K562 (cell line): ENCODE data around the gene ZNF672. TPM values are rescaled to one million over a fixed set of nuclear protein-coding genes. Genes with fewer than 3 reads are reported as not detected.

Experiments used
- ATAC-seq: fragments of 200-7000 bp; cut with Tn5 transposase; 3 replicates; pipeline ENCODE4 v1.9.1; 2020; ENCODE audit warnings: moderate library complexity
- BruUV-seq: library from RNA; stranded (reverse); fragments of 400-500 nt; replicated peaks from 2 replicates; lab custom pipeline; 2021; lab: Mats Ljungman, UMichigan
- CTCF ChIA-PET: fragments of 300-600 bp; formaldehyde crosslinking; extraction: SDS; loops from one replicate; lab custom pipeline; 2021; ENCODE audit warnings: low intra/inter-chr PET ratio; lab: Yijun Ruan, JAX
- POLR2A ChIA-PET: fragments of 300-600, 350-650 bp; sonication (Branson Sonifier 250); formaldehyde crosslinking; extraction: SDS; loops from one replicate; lab custom pipeline; 2021; ENCODE audit warnings: antibody characterized with exemption, inconsistent platforms; lab: Yijun Ruan, JAX
- DNase-seq, 4 experiments: peaks; one replicate each; pipeline versions ENCODE4 v3.0.0 to v3.0.0-alpha.2; 2011 to 2018; ENCODE audit warnings: low spot score in 3 of 4, mixed read lengths in 3 of 4; ENCODE audit errors: extremely low read depth in 1 of 4
- FAIRE-seq: peaks from 2 replicates; lab custom pipeline; 2011; peaks lifted over from hg19 to GRCh38; lab: Jason Lieb, UNC
- H2AFZ ChIP-seq: 2 replicates; pipeline ENCODE4 v1.6.0; 2011; ENCODE audit warnings: low read depth, low read length, control low read depth, inconsistent platforms
- H3K27ac ChIP-seq: fragments of 200-600 bp; 3 replicates; pipeline ENCODE4 v1.8.0; 2011; ENCODE audit warnings: low read depth, mild to moderate bottlenecking, control low read depth, inconsistent platforms, low read length, moderate library complexity, mixed read lengths; ENCODE audit errors: extremely low read depth
- H3K27me3 ChIP-seq, 2 experiments: fragments of 300-600 bp in 1 of 2; 2 replicates in 1 of 2; 3 replicates in 1 of 2; pipeline versions ENCODE4 v1.6.0 to v1.8.0; 2011; ENCODE audit warnings: inconsistent platforms in 2 of 2, low read length in 2 of 2, mild to moderate bottlenecking in 1 of 2, mixed read lengths in 1 of 2, moderate library complexity in 1 of 2; ENCODE audit not compliant: control insufficient read depth in 2 of 2, insufficient read depth in 2 of 2
- H3K36me3 ChIP-seq: fragments of 300-600 bp; 3 replicates; pipeline ENCODE4 v1.8.0; 2011; ENCODE audit warnings: mild to moderate bottlenecking, low read length, inconsistent platforms; ENCODE audit not compliant: control insufficient read depth, insufficient read depth
- H3K4me1 ChIP-seq, 2 experiments: fragments of 200-600 bp in 1 of 2; replicated peaks in 1 of 2; 2 replicates in 1 of 2; 3 replicates in 1 of 2; pipeline versions ENCODE4 v1.5.1 to v1.8.0; 2011; ENCODE audit warnings: inconsistent platforms in 2 of 2, low read length in 2 of 2, mild to moderate bottlenecking in 1 of 2, mixed read lengths in 1 of 2, moderate library complexity in 1 of 2; ENCODE audit not compliant: control insufficient read depth in 2 of 2, insufficient read depth in 2 of 2
- H3K4me2 ChIP-seq: 2 replicates; pipeline ENCODE4 v1.6.1; 2011; ENCODE audit warnings: low read length, control low read depth, inconsistent platforms, mixed read lengths; ENCODE audit not compliant: insufficient read depth
- H3K4me3 ChIP-seq: fragments of 200-600 bp; sonication (generic), shearing (Covaris generic); 2 replicates; pipeline ENCODE4 v1.5.1; 2016; ENCODE audit warnings: control low read depth, inconsistent platforms
- H3K79me2 ChIP-seq: fragments of 200-600 bp; 3 replicates; pipeline ENCODE4 v1.8.0; 2011; ENCODE audit warnings: low read length, inconsistent platforms; ENCODE audit not compliant: control insufficient read depth, insufficient read depth
- H3K9ac ChIP-seq, 2 experiments: 2 replicates each; pipeline versions ENCODE4 v1.6.0 to v1.6.1; 2011; ENCODE audit warnings: low read depth in 2 of 2, low read length in 2 of 2, control low read depth in 1 of 2, inconsistent platforms in 1 of 2, mild to moderate bottlenecking in 1 of 2, mixed read lengths in 1 of 2; ENCODE audit not compliant: insufficient read depth in 1 of 2
- H3K9me1 ChIP-seq: one replicate; pipeline ENCODE4 v1.6.0; 2011; ENCODE audit warnings: inconsistent platforms, mild to moderate bottlenecking, low read length, moderate library complexity; ENCODE audit not compliant: control insufficient read depth, insufficient read depth
- H3K9me3 ChIP-seq: replicated peaks from 2 replicates; pipeline ENCODE4 v1.5.1; 2011; ENCODE audit warnings: low read depth, low read length, inconsistent platforms; ENCODE audit not compliant: control insufficient read depth, insufficient read depth
- H4K20me1 ChIP-seq: replicated peaks from 2 replicates; pipeline ENCODE4 v1.6.1; 2011; ENCODE audit warnings: low read length, inconsistent platforms, mixed read lengths; ENCODE audit not compliant: control insufficient read depth, insufficient read depth
- ADNP ChIP-seq: fragments of 200-800 bp; sonication (Bioruptor generic); IDR thresholded peaks from 2 replicates; pipeline ENCODE4 v1.6.1; 2016; ENCODE audit warnings: missing genetic modification characterization, missing compliant biosample characterization
- BCL6 ChIP-seq: fragments of 250-450 bp; sonication (Bioruptor Pico); IDR thresholded peaks from 2 replicates; pipeline ENCODE4 v1.4.0; 2020
- C11orf30 ChIP-seq: fragments of 450-650 bp; IDR thresholded peaks from 2 replicates; pipeline ENCODE4 v1.6.1; 2016; ENCODE audit warnings: low read depth, mild to moderate bottlenecking
- CBX3 ChIP-seq, 2 experiments: IDR thresholded peaks; 1 replicate in 1 of 2; 2 replicates in 1 of 2; pipeline ENCODE4 v1.6.1; 2012; ENCODE audit warnings: inconsistent platforms in 2 of 2, low read length in 2 of 2, borderline replicate concordance in 1 of 2, control low read depth in 1 of 2
- CCNT2 ChIP-seq: IDR thresholded peaks from 2 replicates; pipeline ENCODE4 v1.6.1; 2011; ENCODE audit warnings: borderline replicate concordance, low read depth, mild to moderate bottlenecking, moderate library complexity, mixed read lengths, low read length; ENCODE audit not compliant: insufficient read length; ENCODE audit errors: extremely low read depth
- KLF6 ChIP-seq: fragments of 250-450 bp; sonication (Bioruptor Pico); IDR thresholded peaks from 2 replicates; pipeline ENCODE4 v1.4.0; 2020; ENCODE audit warnings: mild to moderate bottlenecking, moderate library complexity, borderline replicate concordance
- MCM2 ChIP-seq: fragments of 450-650 bp; IDR thresholded peaks from 2 replicates; pipeline ENCODE4 v1.6.1; 2017; ENCODE audit warnings: low read depth, mild to moderate bottlenecking
- NFATC3 ChIP-seq: fragments of 450-650 bp; IDR thresholded peaks from 2 replicates; pipeline ENCODE4 v1.6.1; 2017; ENCODE audit warnings: mild to moderate bottlenecking
- POLR2H ChIP-seq: IDR thresholded peaks from 2 replicates; pipeline ENCODE4 v1.6.1; 2016; ENCODE audit warnings: missing genetic modification characterization, low read depth, mild to moderate bottlenecking, control low read depth, missing compliant biosample characterization, moderate library complexity
- RNF2 ChIP-seq: sonication (generic); IDR thresholded peaks from 2 replicates; pipeline ENCODE4 v1.6.1; 2016
- STAT5A ChIP-seq: IDR thresholded peaks from 2 replicates; pipeline ENCODE4 v1.6.1; 2012; ENCODE audit warnings: low read length, inconsistent platforms, borderline replicate concordance
- WGBS: fragments of 100-300 bp; shearing (Covaris generic); methylation state at CpG from one replicate; pipeline ENCODE4 v1.1.6; 2016; ENCODE audit warnings: low coverage, mixed read lengths; ENCODE audit not compliant: insufficient coverage; ENCODE audit errors: missing lambda C conversion rate; 5-methylcytosine and 5-hydroxymethylcytosine counted together
- in situ Hi-C: fragments of 300-500 bp; cut with MboI; formaldehyde crosslinking; loops from 4 replicates; pipeline ENCODE4 v1.15.0; 2018; ENCODE audit warnings: inconsistent platforms, mixed read lengths
- intact Hi-C: fragments of 100-400 bp; cut with micrococcal nuclease; formaldehyde crosslinking; loops from 2 replicates; pipeline ENCODE4 v1.14.2; 2022
- polyA plus RNA-seq, 8 experiments: library from polyadenylated mRNA; depleted of rRNA in 4 of 8; stranded (reverse) in 5 of 8; unstranded in 3 of 8; fragments of >200 nt; fragmentation: Nextera tagmentation in 2 of 8; fragmentation: Illumina TruSeq in 1 of 8; extraction: Ambion mirVana in 2 of 8; extraction: Trizol in 1 of 8; gene quantifications; 2 replicates each; pipeline versions ENCODE4 v1.2.1 to v1.2.3, GENCODE V29; 2011 to 2014; ENCODE audit warnings: inconsistent platforms in 1 of 8, missing spikeins in 1 of 8
- total RNA-seq, 7 experiments: library from RNA; depleted of rRNA in 6 of 7; stranded (reverse); fragments of >200 nt in 6 of 7; fragmentation: Illumina TruSeq in 2 of 7; extraction: Trizol in 2 of 7; gene quantifications; 2 replicates each; pipeline versions ENCODE4 v1.2.1 to v1.2.3, GENCODE V29; 2011 to 2021; ENCODE audit warnings: low replicate concordance in 1 of 7
- TF ChIP-seq, protein P1 (sequence below): IDR thresholded peaks from 2 replicates; pipeline ENCODE4 v1.6.1; 2011; ENCODE audit not compliant: insufficient read length; ENCODE audit errors: extremely low read depth

Gene ZNF672
- total and polyA plus RNA-seq, 9 of the 15 experiments (the other 6 are each of a cell fraction or from before 2014, with no cell fraction given), result 1.9 to 57.9 (median 24.1) TPM

DNA sequence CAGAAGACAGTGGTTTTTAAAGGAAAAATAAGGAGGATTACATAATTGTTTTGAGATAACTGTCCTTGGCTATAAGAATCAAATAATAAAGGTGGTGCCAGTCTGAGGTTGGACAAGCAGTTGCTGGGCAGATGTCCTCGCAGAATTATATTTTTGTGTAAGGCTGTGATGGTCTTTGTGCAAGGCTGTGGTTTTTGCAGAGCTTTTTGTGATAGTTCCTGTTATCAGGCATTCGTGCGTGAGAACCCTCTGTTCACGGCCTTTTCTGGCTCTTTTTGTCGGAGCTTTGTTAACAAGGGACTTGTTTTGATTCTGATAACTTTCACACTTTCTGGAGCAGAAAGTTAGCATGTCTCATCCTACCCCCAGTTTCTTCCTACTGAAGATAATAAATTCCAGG, 45.7 kb upstream of the ZNF672 start:
- Histone ChIP-seq H4K20me1 (no peaks in the 10 kb centered on the region), H3K36me3 (no peaks in the 10 kb centered on the region), H3K9me1 (no peaks in the 10 kb centered on the region), H3K4me1 (no peaks in the 10 kb centered on the region), H3K4me2 (no peak overlapping the region), H3K27ac (no peak overlapping the region), H3K9me3 (no peaks in the 10 kb centered on the region), H3K27me3 (no peaks in the 10 kb centered on the region; a peak in 1 of 5 replicates), H2AFZ (no peak overlapping the region), H3K79me2 (no peaks in the 10 kb centered on the region), H3K4me3 (no peak overlapping the region), H3K9ac (no peak overlapping the region)
- DNase-seq (no peak), ATAC-seq (no peak), FAIRE-seq (no peak)
- WGBS, result 2% methylated on average over 5 of the region's 5 CpGs
- intact Hi-C loops, result no loop called here
- CTCF ChIA-PET, result no interaction called here
- in situ Hi-C loops, result no loop called here
- BruUV-seq, result no TSS peak
- TF ChIP-seq BCL6 (no peak), C11orf30 (no peak), MCM2 (no peak), STAT5A (no peak)
- POLR2A ChIA-PET, result no interaction called here

DNA sequence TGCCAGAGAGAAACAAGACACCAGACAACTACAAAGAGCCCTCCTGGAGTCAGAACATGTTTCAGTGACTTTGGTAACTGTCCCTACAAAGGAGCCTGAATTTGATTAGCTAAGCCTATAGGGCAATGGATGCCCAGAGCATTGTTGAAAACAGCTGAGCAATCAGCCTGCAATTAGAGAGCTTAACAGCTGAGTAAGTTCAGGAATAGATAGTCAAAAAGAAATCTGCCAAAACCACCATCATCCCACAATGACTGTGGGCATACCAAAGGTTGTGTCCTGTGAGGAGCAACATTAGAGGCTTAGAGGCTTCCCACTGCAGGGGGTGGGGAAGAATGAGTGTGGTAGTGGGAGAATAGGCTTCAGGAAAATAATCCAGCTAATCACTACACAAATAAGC, 44.4 kb upstream of the ZNF672 start:
- Histone ChIP-seq H3K27me3 (no peaks in the 10 kb centered on the region; a peak in 1 of 5 replicates), H3K4me2 (no peak overlapping the region), H2AFZ (no peak overlapping the region), H3K27ac (no peak overlapping the region), H3K4me1 (no peaks in the 10 kb centered on the region), H3K4me3 (no peak overlapping the region), H3K9me1 (no peaks in the 10 kb centered on the region), H3K9me3 (no peaks in the 10 kb centered on the region), H3K36me3 (no peaks in the 10 kb centered on the region), H4K20me1 (no peaks in the 10 kb centered on the region), H3K79me2 (no peaks in the 10 kb centered on the region), H3K9ac (no peak overlapping the region)
- FAIRE-seq, result no peak
- TF ChIP-seq, protein P1, sequence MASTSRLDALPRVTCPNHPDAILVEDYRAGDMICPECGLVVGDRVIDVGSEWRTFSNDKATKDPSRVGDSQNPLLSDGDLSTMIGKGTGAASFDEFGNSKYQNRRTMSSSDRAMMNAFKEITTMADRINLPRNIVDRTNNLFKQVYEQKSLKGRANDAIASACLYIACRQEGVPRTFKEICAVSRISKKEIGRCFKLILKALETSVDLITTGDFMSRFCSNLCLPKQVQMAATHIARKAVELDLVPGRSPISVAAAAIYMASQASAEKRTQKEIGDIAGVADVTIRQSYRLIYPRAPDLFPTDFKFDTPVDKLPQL, result no peak
- TF ChIP-seq NFATC3 (no peak), RNF2 (no peak), ADNP (tag) (no peak), KLF6 (CRISPR knock-in tag) (no peak), POLR2H (tag) (no peak), CCNT2 (no peak), CBX3 (IDR thresholded peaks at IDR 0.05; ENCODE audit: borderline replicate concordance in 1 of 2, low read length in 2 of 2) (no peak)
- ATAC-seq, result no peak
- BruUV-seq, result no TSS peak
- DNase-seq, result no peak
- intact Hi-C loops (no loop called here), in situ Hi-C loops (no loop called here)
- ChIA-PET POLR2A (no interaction called here), CTCF (no interaction called here)
